Measurements from ENCODE around the gene SLC9A9.

- TF ChIP-seq CTCF (IDR thresholded peaks at IDR 0.05; ENCODE audit: insufficient read depth, low read length) (no peak), POLR2AphosphoS5 (IDR thresholded peaks at IDR 0.05; ENCODE audit: low read depth) (no peak), REST (IDR thresholded peaks at IDR 0.05; ENCODE audit: insufficient replicate concordance, low read depth) (no peak), GABPA (IDR thresholded peaks at IDR 0.05; ENCODE audit: low read depth) (no peak), SPI1 (IDR thresholded peaks at IDR 0.05; ENCODE audit: borderline replicate concordance, low read depth) (no peak)
Observed at GRCh38 chr3:143428294-143428693, 420.0 kb downstream of the SLC9A9 start.

Data from HL-60 (cell line).